HEK293 (cell line): ENCODE results near the gene CCDC8.

Experiments used
- IKZF3 ChIP-seq: fragments of 450-650 bp; IDR thresholded peaks from 2 replicates; pipeline ENCODE4 v1.5.0; 2018; ENCODE audit warnings: missing biosample characterization, mild to moderate bottlenecking, missing genetic modification characterization, moderate library complexity
- KLF1 ChIP-seq: fragments of 450-650 bp; formaldehyde crosslinking; IDR thresholded peaks from 2 replicates; pipeline ENCODE4 v1.5.1; 2016; ENCODE audit warnings: missing biosample characterization, missing genetic modification characterization
- MZF1 ChIP-seq: fragments of 450-650 bp; formaldehyde crosslinking; IDR thresholded peaks from 2 replicates; pipeline ENCODE4 v1.5.1; 2017; ENCODE audit warnings: missing biosample characterization, missing genetic modification characterization, borderline replicate concordance
- SALL2 ChIP-seq: fragments of 450-650 bp; formaldehyde crosslinking; IDR thresholded peaks from 2 replicates; pipeline ENCODE4 v1.5.0; 2017; ENCODE audit warnings: missing biosample characterization, mild to moderate bottlenecking, missing genetic modification characterization, borderline replicate concordance
- TCF7L2 ChIP-seq: IDR thresholded peaks from 2 replicates; pipeline ENCODE4 v1.6.1; 2011; ENCODE audit warnings: low read depth, mild to moderate bottlenecking, inconsistent platforms, low read length, moderate library complexity, borderline replicate concordance
- TRIM28 ChIP-seq: IDR thresholded peaks from 2 replicates; pipeline ENCODE4 v1.6.1; 2011; ENCODE audit warnings: low read length, control low read depth, borderline replicate concordance
- ZFHX2 ChIP-seq: fragments of 450-650 bp; formaldehyde crosslinking; conservative IDR thresholded peaks from 2 replicates; pipeline ENCODE4 v1.5.1; 2016; ENCODE audit warnings: missing biosample characterization, missing genetic modification characterization
- ZNF121 ChIP-seq: fragments of 450-650 bp; formaldehyde crosslinking; IDR thresholded peaks from 2 replicates; pipeline ENCODE4 v1.5.1; 2016; ENCODE audit warnings: missing biosample characterization, missing genetic modification characterization
- ZNF157 ChIP-seq: fragments of 450-650 bp; formaldehyde crosslinking; IDR thresholded peaks from 2 replicates; pipeline ENCODE4 v1.5.1; 2016; ENCODE audit warnings: missing biosample characterization, missing genetic modification characterization
- ZNF2 ChIP-seq: fragments of 450-650 bp; formaldehyde crosslinking; IDR thresholded peaks from 2 replicates; pipeline ENCODE4 v1.5.1; 2016; ENCODE audit warnings: missing biosample characterization, missing genetic modification characterization
- ZNF341 ChIP-seq: fragments of 450-650 bp; formaldehyde crosslinking; IDR thresholded peaks from 2 replicates; pipeline ENCODE4; 2016; ENCODE audit warnings: low read depth, missing biosample characterization, missing genetic modification characterization
- ZNF433 ChIP-seq: fragments of 450-650 bp; formaldehyde crosslinking; IDR thresholded peaks from 2 replicates; pipeline ENCODE4 v1.5.1; 2016; ENCODE audit warnings: missing biosample characterization, missing genetic modification characterization, low read depth
- ZNF510 ChIP-seq: fragments of 450-650 bp; formaldehyde crosslinking; IDR thresholded peaks from 2 replicates; pipeline ENCODE4 v1.5.1; 2018; ENCODE audit warnings: mild to moderate bottlenecking, missing genetic modification characterization, missing biosample characterization; ENCODE audit not compliant: insufficient replicate concordance
- ZNF558 ChIP-seq: fragments of 450-650 bp; formaldehyde crosslinking; IDR thresholded peaks from 2 replicates; pipeline ENCODE4 v1.5.1; 2016; ENCODE audit warnings: missing biosample characterization, missing genetic modification characterization
- ZNF629 ChIP-seq: fragments of 450-650 bp; formaldehyde crosslinking; IDR thresholded peaks from 2 replicates; pipeline ENCODE4 v1.5.1; 2017; ENCODE audit warnings: missing biosample characterization, missing genetic modification characterization
- ZNF785 ChIP-seq: fragments of 450-650 bp; formaldehyde crosslinking; IDR thresholded peaks from 2 replicates; pipeline ENCODE4 v1.5.1; 2016; ENCODE audit warnings: missing biosample characterization, missing genetic modification characterization
- TF ChIP-seq, protein P1 (sequence below): fragments of 450-650 bp; formaldehyde crosslinking; IDR thresholded peaks from 2 replicates; pipeline ENCODE4 v1.5.1; 2016; ENCODE audit warnings: missing biosample characterization, missing genetic modification characterization, borderline replicate concordance
- TF ChIP-seq, protein P2 (sequence below): fragments of 450-650 bp; formaldehyde crosslinking; IDR thresholded peaks from 2 replicates; pipeline ENCODE4 v1.5.1; 2016; ENCODE audit warnings: missing biosample characterization, missing genetic modification characterization
- TF ChIP-seq, protein P3 (sequence below): fragments of 450-650 bp; formaldehyde crosslinking; conservative IDR thresholded peaks from 2 replicates; pipeline ENCODE4 v1.5.1; 2016; ENCODE audit warnings: low read depth, missing biosample characterization, missing genetic modification characterization
- TF ChIP-seq, protein P4 (sequence below): sonication (generic); formaldehyde crosslinking; IDR thresholded peaks from 2 replicates; pipeline ENCODE4 v1.8.1; 2022; ENCODE audit warnings: mild to moderate bottlenecking, moderate library complexity, missing genetic modification reagents
- TF ChIP-seq, protein P5 (sequence below): fragments of 450-650 bp; formaldehyde crosslinking; IDR thresholded peaks from 2 replicates; pipeline ENCODE4 v1.5.1; 2016; ENCODE audit warnings: missing biosample characterization, missing genetic modification characterization, low read depth
- TF ChIP-seq, protein P6 (sequence below): fragments of 450-650 bp; formaldehyde crosslinking; IDR thresholded peaks from 2 replicates; pipeline ENCODE4 v1.5.1; 2016; ENCODE audit warnings: missing biosample characterization, missing genetic modification characterization

The CCDC8 gene

DNA sequence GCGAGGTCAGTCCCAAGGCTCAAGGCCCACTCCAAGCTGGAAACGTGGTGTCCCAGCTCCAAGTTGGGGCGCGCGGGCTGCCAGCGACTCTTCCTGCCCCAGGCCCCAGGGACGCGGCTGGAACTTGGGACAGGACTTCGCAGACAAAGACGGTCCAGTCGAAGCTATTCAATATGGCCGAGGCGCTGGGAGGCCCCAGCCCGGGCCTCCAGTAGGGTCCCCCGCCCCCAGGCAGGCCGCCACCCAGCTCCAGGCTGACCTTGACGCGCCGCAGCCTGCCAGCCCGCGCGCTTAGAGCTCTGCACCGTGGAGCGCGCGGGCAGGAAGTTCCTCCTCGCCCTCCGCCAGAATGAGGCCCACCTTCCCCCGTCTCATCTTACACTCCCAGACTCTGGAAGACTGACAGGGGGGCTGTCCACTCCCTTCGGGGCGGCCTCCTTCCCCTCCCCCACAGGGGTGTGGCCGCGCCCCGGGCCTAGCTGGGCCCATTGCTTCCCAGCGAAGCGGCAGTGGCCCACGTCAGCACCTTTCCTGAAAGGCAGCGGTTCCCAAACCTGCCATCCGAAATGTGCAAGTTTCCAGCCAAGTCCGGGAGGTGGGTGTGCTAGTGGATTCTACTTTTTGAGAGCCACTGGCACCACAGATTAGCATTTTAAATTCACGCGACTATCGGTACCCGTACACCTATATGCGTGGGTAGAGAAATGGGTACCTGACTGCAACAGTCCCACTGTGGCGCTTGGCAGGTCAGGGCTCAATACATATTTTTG, at the start of gene CCDC8 (continued):
- TF ChIP-seq, protein P1, sequence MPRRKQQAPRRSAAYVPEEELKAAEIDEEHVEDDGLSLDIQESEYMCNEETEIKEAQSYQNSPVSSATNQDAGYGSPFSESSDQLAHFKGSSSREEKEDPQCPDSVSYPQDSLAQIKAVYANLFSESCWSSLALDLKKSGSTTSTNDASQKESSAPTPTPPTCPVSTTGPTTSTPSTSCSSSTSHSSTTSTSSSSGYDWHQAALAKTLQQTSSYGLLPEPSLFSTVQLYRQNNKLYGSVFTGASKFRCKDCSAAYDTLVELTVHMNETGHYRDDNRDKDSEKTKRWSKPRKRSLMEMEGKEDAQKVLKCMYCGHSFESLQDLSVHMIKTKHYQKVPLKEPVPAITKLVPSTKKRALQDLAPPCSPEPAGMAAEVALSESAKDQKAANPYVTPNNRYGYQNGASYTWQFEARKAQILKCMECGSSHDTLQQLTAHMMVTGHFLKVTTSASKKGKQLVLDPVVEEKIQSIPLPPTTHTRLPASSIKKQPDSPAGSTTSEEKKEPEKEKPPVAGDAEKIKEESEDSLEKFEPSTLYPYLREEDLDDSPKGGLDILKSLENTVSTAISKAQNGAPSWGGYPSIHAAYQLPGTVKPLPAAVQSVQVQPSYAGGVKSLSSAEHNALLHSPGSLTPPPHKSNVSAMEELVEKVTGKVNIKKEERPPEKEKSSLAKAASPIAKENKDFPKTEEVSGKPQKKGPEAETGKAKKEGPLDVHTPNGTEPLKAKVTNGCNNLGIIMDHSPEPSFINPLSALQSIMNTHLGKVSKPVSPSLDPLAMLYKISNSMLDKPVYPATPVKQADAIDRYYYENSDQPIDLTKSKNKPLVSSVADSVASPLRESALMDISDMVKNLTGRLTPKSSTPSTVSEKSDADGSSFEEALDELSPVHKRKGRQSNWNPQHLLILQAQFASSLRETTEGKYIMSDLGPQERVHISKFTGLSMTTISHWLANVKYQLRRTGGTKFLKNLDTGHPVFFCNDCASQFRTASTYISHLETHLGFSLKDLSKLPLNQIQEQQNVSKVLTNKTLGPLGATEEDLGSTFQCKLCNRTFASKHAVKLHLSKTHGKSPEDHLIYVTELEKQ (tag by site-specific recombination): peak; percentile 50; the same call in 1 of the 2 replicates
- TF ChIP-seq ZNF558 (tag by site-specific recombination) (no peak), IKZF3 (tag by site-specific recombination) (peak; percentile 91), TRIM28 (no peak), TCF7L2 (no peak), ZNF629 (tag by site-specific recombination) (peak; percentile 69; the same call in 1 of the 2 replicates), MZF1 (no peak), ZNF121 (tag by site-specific recombination) (no peak), ZFHX2 (peak; percentile 69), ZNF785 (tag by site-specific recombination) (no peak), SALL2 (no peak), ZNF2 (0 out of 2 replicates have a peak, but pooled peaks have one; percentile 25), ZNF157 (tag by site-specific recombination) (no peak), KLF1 (tag by site-specific recombination) (peak; percentile 96), ZNF341 (tag by site-specific recombination) (no peak), ZNF510 (tag by site-specific recombination) (no peak), ZNF433 (tag by site-specific recombination) (no peak)
- TF ChIP-seq, protein P2, sequence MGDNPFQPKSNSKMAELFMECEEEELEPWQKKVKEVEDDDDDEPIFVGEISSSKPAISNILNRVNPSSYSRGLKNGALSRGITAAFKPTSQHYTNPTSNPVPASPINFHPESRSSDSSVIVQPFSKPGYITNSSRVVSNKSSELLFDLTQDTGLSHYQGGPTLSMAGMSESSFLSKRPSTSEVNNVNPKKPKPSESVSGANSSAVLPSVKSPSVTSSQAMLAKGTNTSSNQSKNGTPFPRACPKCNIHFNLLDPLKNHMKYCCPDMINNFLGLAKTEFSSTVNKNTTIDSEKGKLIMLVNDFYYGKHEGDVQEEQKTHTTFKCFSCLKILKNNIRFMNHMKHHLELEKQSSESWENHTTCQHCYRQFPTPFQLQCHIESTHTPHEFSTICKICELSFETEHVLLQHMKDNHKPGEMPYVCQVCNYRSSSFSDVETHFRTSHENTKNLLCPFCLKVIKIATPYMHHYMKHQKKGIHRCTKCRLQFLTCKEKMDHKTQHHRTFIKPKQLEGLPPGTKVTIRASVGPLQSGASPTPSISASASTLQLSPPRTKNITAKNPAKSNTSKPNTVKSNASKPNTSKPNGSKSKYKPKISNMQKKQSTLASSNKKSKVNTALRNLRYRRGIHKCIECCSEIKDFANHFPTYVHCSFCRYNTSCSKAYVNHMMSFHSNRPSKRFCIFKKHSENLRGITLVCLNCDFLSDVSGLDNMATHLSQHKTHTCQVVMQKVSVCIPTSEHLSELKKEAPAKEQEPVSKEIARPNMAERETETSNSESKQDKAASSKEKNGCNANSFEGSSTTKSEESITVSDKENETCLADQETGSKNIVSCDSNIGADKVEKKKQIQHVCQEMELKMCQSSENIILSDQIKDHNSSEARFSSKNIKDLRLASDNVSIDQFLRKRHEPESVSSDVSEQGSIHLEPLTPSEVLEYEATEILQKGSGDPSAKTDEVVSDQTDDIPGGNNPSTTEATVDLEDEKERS (tag by site-specific recombination): no peak
- TF ChIP-seq, protein P3, sequence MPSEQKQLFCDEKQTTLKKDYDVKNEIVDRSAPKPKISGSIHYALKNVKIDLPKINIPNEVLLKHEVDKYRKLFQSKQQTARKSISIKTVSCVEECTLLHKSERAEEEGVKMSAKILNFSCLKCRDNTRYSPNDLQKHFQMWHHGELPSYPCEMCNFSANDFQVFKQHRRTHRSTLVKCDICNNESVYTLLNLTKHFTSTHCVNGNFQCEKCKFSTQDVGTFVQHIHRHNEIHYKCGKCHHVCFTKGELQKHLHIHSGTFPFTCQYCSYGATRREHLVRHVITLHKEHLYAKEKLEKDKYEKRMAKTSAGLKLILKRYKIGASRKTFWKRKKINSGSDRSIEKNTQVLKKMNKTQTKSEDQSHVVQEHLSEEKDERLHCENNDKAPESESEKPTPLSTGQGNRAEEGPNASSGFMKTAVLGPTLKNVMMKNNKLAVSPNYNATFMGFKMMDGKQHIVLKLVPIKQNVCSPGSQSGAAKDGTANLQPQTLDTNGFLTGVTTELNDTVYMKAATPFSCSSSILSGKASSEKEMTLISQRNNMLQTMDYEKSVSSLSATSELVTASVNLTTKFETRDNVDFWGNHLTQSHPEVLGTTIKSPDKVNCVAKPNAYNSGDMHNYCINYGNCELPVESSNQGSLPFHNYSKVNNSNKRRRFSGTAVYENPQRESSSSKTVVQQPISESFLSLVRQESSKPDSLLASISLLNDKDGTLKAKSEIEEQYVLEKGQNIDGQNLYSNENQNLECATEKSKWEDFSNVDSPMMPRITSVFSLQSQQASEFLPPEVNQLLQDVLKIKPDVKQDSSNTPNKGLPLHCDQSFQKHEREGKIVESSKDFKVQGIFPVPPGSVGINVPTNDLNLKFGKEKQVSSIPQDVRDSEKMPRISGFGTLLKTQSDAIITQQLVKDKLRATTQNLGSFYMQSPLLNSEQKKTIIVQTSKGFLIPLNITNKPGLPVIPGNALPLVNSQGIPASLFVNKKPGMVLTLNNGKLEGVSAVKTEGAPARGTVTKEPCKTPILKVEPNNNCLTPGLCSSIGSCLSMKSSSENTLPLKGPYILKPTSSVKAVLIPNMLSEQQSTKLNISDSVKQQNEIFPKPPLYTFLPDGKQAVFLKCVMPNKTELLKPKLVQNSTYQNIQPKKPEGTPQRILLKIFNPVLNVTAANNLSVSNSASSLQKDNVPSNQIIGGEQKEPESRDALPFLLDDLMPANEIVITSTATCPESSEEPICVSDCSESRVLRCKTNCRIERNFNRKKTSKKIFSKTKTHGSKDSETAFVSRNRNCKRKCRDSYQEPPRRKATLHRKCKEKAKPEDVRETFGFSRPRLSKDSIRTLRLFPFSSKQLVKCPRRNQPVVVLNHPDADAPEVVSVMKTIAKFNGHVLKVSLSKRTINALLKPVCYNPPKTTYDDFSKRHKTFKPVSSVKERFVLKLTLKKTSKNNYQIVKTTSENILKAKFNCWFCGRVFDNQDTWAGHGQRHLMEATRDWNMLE: peak; percentile 27
- TF ChIP-seq, protein P4, sequence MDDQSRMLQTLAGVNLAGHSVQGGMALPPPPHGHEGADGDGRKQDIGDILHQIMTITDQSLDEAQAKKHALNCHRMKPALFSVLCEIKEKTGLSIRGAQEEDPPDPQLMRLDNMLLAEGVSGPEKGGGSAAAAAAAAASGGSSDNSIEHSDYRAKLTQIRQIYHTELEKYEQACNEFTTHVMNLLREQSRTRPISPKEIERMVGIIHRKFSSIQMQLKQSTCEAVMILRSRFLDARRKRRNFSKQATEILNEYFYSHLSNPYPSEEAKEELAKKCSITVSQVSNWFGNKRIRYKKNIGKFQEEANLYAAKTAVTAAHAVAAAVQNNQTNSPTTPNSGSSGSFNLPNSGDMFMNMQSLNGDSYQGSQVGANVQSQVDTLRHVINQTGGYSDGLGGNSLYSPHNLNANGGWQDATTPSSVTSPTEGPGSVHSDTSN (CRISPR knock-in tag): peak; percentile 99
- TF ChIP-seq, protein P5, sequence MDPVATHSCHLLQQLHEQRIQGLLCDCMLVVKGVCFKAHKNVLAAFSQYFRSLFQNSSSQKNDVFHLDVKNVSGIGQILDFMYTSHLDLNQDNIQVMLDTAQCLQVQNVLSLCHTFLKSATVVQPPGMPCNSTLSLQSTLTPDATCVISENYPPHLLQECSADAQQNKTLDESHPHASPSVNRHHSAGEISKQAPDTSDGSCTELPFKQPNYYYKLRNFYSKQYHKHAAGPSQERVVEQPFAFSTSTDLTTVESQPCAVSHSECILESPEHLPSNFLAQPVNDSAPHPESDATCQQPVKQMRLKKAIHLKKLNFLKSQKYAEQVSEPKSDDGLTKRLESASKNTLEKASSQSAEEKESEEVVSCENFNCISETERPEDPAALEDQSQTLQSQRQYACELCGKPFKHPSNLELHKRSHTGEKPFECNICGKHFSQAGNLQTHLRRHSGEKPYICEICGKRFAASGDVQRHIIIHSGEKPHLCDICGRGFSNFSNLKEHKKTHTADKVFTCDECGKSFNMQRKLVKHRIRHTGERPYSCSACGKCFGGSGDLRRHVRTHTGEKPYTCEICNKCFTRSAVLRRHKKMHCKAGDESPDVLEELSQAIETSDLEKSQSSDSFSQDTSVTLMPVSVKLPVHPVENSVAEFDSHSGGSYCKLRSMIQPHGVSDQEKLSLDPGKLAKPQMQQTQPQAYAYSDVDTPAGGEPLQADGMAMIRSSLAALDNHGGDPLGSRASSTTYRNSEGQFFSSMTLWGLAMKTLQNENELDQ (tag by site-specific recombination): no peak
- TF ChIP-seq, protein P6, sequence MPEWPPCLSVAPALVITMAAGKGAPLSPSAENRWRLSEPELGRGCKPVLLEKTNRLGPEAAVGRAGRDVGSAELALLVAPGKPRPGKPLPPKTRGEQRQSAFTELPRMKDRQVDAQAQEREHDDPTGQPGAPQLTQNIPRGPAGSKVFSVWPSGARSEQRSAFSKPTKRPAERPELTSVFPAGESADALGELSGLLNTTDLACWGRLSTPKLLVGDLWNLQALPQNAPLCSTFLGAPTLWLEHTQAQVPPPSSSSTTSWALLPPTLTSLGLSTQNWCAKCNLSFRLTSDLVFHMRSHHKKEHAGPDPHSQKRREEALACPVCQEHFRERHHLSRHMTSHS: no peak
